HepG2 (cell line): ENCODE measurements around the gene TAF1B. TPM values are rescaled to one million over a fixed set of nuclear protein-coding genes. Genes with fewer than 3 reads are reported as not detected.

ENCODE experiments used
- CBFB ChIP-seq: sonication (generic); formaldehyde crosslinking; IDR thresholded peaks from 2 replicates; pipeline ENCODE4 v1.4.0; 2020; ENCODE audit warnings: missing genetic modification reagents
- CREM ChIP-seq, 2 experiments: sonication (generic) in 1 of 2; formaldehyde crosslinking in 1 of 2; IDR thresholded peaks; 2 replicates each; pipeline versions ENCODE4 v1.4.0 to v1.6.1; 2016 to 2020; ENCODE audit warnings: antibody characterized with exemption in 1 of 2, mild to moderate bottlenecking in 1 of 2, missing genetic modification reagents in 1 of 2
- FIP1L1 ChIP-seq: fragments of 200-400 bp; formaldehyde crosslinking; IDR thresholded peaks from 2 replicates; pipeline ENCODE4 v1.6.1; 2018; ENCODE audit warnings: low read depth, mild to moderate bottlenecking, low read length, moderate library complexity, borderline replicate concordance; ENCODE audit not compliant: insufficient read depth
- KDM1A ChIP-seq: IDR thresholded peaks from 2 replicates; pipeline ENCODE4 v1.6.1; 2016; ENCODE audit warnings: missing compliant biosample characterization
- KLF9 ChIP-seq: IDR thresholded peaks from 2 replicates; pipeline ENCODE4 v1.6.1; 2016; ENCODE audit warnings: low read depth
- NKX3-1 ChIP-seq: sonication (generic); formaldehyde crosslinking; IDR thresholded peaks from 2 replicates; pipeline ENCODE4 v1.5.0; 2020; ENCODE audit warnings: missing genetic modification reagents
- RFXAP ChIP-seq: sonication (generic); formaldehyde crosslinking; IDR thresholded peaks from 2 replicates; pipeline ENCODE4 v1.4.0; 2020; ENCODE audit warnings: missing genetic modification reagents, borderline replicate concordance
- SKI ChIP-seq: fragments of 450-650 bp; IDR thresholded peaks from one replicate; pipeline ENCODE4 v1.6.1; 2018; ENCODE audit warnings: mild to moderate bottlenecking; ENCODE audit not compliant: partially characterized antibody
- TBX2 ChIP-seq: sonication (generic); formaldehyde crosslinking; IDR thresholded peaks from 2 replicates; pipeline ENCODE4 v1.5.0; 2020; ENCODE audit warnings: missing genetic modification reagents, mild to moderate bottlenecking, borderline replicate concordance
- ZMYM3 ChIP-seq: sonication (generic); formaldehyde crosslinking; IDR thresholded peaks from 2 replicates; pipeline ENCODE4 v1.5.1; 2020; ENCODE audit warnings: mild to moderate bottlenecking, missing genetic modification reagents
- ZNF496 ChIP-seq: sonication (generic); formaldehyde crosslinking; IDR thresholded peaks from 2 replicates; pipeline ENCODE4 v1.8.1; 2023; ENCODE audit warnings: mild to moderate bottlenecking, moderate library complexity, missing genetic modification reagents; ENCODE audit not compliant: insufficient replicate concordance
- ZNF839 ChIP-seq: sonication (generic); formaldehyde crosslinking; IDR thresholded peaks from 2 replicates; pipeline ENCODE4 v1.4.0; 2020; ENCODE audit warnings: missing genetic modification reagents, mild to moderate bottlenecking, borderline replicate concordance
- polyA plus RNA-seq, 8 experiments: library from polyadenylated mRNA; depleted of rRNA in 3 of 8; stranded (reverse) in 7 of 8; unstranded in 1 of 8; fragments of >200 nt; fragmentation: Illumina TruSeq in 4 of 8; extraction: Trizol in 4 of 8; gene quantifications; 2 replicates each; pipeline versions ENCODE4 v1.2.1 to v1.2.3, GENCODE V29; 2011 to 2016; ENCODE audit warnings: low read depth in 4 of 8, missing spikeins in 1 of 8, mixed read lengths in 1 of 8; ENCODE audit not compliant: insufficient read depth in 1 of 8
- total RNA-seq, 5 experiments: library from RNA; depleted of rRNA; stranded (reverse); fragments of >200 nt; fragmentation: Illumina TruSeq; extraction: Trizol; gene quantifications; 2 replicates each; pipeline ENCODE4 v1.2.3, GENCODE V29; 2016; ENCODE audit warnings: low read depth in 1 of 5
- TF ChIP-seq, protein P1 (sequence below): IDR thresholded peaks from 2 replicates; pipeline ENCODE4 v1.6.1; 2016; ENCODE audit warnings: missing compliant biosample characterization, missing genetic modification reagents, borderline replicate concordance
- TF ChIP-seq, protein P2 (sequence below): sonication (generic); formaldehyde crosslinking; IDR thresholded peaks from 2 replicates; pipeline ENCODE4 v1.4.0; 2020; ENCODE audit warnings: missing genetic modification reagents
- TF ChIP-seq, protein P3 (sequence below): sonication (generic); formaldehyde crosslinking; IDR thresholded peaks from 2 replicates; pipeline ENCODE4 v1.8.0; 2022; ENCODE audit warnings: mild to moderate bottlenecking, missing genetic modification reagents
- TF ChIP-seq, protein P4 (sequence below): sonication (generic); formaldehyde crosslinking; IDR thresholded peaks from 2 replicates; pipeline ENCODE4 v1.5.1; 2020; ENCODE audit warnings: mild to moderate bottlenecking, missing genetic modification reagents, moderate library complexity
- TF ChIP-seq, protein P5 (sequence below): sonication (generic); formaldehyde crosslinking; IDR thresholded peaks from 2 replicates; pipeline ENCODE4 v1.8.0; 2023; ENCODE audit warnings: mild to moderate bottlenecking, missing genetic modification reagents
- TF ChIP-seq, protein P6 (sequence below): sonication (generic); formaldehyde crosslinking; IDR thresholded peaks from 2 replicates; pipeline ENCODE4 v1.8.0; 2022; ENCODE audit warnings: mild to moderate bottlenecking, missing genetic modification reagents; ENCODE audit not compliant: insufficient replicate concordance

Gene TAF1B
- total and polyA plus RNA-seq, 2 of the 13 experiments (the other 11 are each of a cell fraction or from before 2014, with no cell fraction given): 13.3 to 27.7 TPM

DNA sequence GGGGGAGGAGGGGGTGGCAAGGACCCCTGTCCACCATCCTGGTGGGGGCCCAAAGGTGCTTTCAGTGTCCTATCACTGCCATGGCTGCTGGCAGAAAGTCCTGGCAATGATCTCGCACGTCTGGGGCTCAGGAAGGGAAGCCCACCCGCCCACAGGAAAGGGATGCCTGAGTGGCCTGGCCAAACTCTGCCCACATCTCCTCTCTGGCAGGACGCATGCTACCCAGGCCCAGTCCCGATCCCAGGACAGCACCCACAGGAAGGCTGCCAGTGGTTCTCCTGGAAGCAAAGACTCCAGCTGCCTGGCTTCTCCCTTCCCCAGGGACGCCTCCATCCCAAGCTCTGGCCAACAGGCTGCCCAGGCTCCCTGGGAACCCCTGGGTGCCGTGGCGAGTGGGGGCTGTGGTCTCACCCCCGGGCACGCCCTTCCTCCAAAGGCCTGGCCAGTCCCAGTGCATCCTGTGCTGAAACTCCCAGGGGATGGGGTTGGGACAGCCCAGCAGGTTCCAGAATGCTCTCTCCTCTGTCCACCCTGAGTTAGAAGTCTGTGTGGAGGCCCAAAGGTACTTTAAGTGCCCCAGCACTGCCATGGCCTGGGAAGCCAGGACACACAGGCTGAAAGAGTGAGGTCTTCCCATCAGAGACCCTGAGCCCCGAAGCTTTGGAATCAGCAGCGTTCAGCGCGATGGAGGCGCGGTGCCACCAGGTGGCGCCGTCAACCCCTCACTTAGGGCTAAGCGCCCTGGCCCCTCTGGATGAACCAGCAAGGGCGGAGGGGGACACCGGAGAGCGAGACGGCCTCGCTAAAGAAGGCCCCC is 29.8 kb upstream of the TAF1B start (continued):
- TF ChIP-seq, protein P1, sequence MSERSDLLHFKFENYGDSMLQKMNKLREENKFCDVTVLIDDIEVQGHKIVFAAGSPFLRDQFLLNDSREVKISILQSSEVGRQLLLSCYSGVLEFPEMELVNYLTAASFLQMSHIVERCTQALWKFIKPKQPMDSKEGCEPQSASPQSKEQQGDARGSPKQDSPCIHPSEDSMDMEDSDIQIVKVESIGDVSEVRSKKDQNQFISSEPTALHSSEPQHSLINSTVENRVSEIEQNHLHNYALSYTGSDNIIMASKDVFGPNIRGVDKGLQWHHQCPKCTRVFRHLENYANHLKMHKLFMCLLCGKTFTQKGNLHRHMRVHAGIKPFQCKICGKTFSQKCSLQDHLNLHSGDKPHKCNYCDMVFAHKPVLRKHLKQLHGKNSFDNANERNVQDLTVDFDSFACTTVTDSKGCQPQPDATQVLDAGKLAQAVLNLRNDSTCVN (CRISPR knock-in tag): 0 out of 2 replicates have a peak, but pooled peaks have one; percentile 25
- TF ChIP-seq ZNF839: no peak
- no peak for TF ChIP-seq CREM (IDR thresholded peaks at IDR 0.05)
- TF ChIP-seq CREM (CRISPR knock-in tag; IDR thresholded peaks at IDR 0.05): no peak
- TF ChIP-seq, protein P2, sequence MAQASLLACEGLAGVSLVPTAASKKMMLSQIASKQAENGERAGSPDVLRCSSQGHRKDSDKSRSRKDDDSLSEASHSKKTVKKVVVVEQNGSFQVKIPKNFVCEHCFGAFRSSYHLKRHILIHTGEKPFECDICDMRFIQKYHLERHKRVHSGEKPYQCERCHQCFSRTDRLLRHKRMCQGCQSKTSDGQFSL (CRISPR knock-in tag): no peak
- no peak; the same call in 1 of the 2 replicates for TF ChIP-seq RFXAP (CRISPR knock-in tag)
- TF ChIP-seq, protein P3, sequence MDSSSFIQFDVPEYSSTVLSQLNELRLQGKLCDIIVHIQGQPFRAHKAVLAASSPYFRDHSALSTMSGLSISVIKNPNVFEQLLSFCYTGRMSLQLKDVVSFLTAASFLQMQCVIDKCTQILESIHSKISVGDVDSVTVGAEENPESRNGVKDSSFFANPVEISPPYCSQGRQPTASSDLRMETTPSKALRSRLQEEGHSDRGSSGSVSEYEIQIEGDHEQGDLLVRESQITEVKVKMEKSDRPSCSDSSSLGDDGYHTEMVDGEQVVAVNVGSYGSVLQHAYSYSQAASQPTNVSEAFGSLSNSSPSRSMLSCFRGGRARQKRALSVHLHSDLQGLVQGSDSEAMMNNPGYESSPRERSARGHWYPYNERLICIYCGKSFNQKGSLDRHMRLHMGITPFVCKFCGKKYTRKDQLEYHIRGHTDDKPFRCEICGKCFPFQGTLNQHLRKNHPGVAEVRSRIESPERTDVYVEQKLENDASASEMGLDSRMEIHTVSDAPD (CRISPR knock-in tag): no peak
- TF ChIP-seq, protein P4, sequence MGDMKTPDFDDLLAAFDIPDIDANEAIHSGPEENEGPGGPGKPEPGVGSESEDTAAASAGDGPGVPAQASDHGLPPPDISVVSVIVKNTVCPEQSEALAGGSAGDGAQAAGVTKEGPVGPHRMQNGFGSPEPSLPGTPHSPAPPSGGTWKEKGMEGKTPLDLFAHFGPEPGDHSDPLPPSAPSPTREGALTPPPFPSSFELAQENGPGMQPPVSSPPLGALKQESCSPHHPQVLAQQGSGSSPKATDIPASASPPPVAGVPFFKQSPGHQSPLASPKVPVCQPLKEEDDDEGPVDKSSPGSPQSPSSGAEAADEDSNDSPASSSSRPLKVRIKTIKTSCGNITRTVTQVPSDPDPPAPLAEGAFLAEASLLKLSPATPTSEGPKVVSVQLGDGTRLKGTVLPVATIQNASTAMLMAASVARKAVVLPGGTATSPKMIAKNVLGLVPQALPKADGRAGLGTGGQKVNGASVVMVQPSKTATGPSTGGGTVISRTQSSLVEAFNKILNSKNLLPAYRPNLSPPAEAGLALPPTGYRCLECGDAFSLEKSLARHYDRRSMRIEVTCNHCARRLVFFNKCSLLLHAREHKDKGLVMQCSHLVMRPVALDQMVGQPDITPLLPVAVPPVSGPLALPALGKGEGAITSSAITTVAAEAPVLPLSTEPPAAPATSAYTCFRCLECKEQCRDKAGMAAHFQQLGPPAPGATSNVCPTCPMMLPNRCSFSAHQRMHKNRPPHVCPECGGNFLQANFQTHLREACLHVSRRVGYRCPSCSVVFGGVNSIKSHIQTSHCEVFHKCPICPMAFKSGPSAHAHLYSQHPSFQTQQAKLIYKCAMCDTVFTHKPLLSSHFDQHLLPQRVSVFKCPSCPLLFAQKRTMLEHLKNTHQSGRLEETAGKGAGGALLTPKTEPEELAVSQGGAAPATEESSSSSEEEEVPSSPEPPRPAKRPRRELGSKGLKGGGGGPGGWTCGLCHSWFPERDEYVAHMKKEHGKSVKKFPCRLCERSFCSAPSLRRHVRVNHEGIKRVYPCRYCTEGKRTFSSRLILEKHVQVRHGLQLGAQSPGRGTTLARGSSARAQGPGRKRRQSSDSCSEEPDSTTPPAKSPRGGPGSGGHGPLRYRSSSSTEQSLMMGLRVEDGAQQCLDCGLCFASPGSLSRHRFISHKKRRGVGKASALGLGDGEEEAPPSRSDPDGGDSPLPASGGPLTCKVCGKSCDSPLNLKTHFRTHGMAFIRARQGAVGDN: peak; percentile 72
- TF ChIP-seq SKI: no peak
- TF ChIP-seq NKX3-1 (CRISPR knock-in tag): no peak
- peak; percentile 39; the same call in 1 of the 2 replicates for TF ChIP-seq KDM1A (CRISPR knock-in tag)
- no peak for TF ChIP-seq ZNF496 (CRISPR knock-in tag)
- TF ChIP-seq TBX2 (CRISPR knock-in tag): no peak
- TF ChIP-seq, protein P5, sequence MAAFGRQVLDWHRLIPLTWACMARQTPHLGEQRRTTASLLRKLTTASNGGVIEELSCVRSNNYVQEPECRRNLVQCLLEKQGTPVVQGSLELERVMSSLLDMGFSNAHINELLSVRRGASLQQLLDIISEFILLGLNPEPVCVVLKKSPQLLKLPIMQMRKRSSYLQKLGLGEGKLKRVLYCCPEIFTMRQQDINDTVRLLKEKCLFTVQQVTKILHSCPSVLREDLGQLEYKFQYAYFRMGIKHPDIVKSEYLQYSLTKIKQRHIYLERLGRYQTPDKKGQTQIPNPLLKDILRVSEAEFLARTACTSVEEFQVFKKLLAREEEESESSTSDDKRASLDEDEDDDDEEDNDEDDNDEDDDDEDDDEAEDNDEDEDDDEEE: no peak
- no peak for TF ChIP-seq KLF9
- TF ChIP-seq, protein P6, sequence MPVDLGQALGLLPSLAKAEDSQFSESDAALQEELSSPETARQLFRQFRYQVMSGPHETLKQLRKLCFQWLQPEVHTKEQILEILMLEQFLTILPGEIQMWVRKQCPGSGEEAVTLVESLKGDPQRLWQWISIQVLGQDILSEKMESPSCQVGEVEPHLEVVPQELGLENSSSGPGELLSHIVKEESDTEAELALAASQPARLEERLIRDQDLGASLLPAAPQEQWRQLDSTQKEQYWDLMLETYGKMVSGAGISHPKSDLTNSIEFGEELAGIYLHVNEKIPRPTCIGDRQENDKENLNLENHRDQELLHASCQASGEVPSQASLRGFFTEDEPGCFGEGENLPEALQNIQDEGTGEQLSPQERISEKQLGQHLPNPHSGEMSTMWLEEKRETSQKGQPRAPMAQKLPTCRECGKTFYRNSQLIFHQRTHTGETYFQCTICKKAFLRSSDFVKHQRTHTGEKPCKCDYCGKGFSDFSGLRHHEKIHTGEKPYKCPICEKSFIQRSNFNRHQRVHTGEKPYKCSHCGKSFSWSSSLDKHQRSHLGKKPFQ: no peak
- TF ChIP-seq CBFB (CRISPR knock-in tag): peak; percentile 71; the same call in 1 of the 2 replicates
- TF ChIP-seq FIP1L1: no peak
- TF ChIP-seq ZMYM3 (CRISPR knock-in tag): 0 out of 2 replicates have a peak, but pooled peaks have one; percentile 46
